Measurements from ENCODE around the gene TTLL10. TPM values are rescaled to one million over a fixed set of nuclear protein-coding genes. Genes with fewer than 3 reads are reported as not detected.
A peak's percentile ranks its signal among the peaks of the same experiment; 100 is the strongest.

The TTLL10 gene
- total RNA-seq, 1 donor from 2014 or later, result not detected

GRCh38 chr1:1208713-1209433 is 35.2 kb downstream of the TTLL10 start:
- Mint-ChIP-seq H3K9me3 (ENCODE audit: unreplicated experiment) (no peaks in the 10 kb centered on the region), H3K27me3 (ENCODE audit: unreplicated experiment) (peaks cover 6% of the 10 kb centered on the region), H3K4me1 (ENCODE audit: unreplicated experiment) (no peaks in the 10 kb centered on the region), H3K36me3 (ENCODE audit: low read depth, unreplicated experiment) (no peaks in the 10 kb centered on the region), H3K4me3 (ENCODE audit: unreplicated experiment) (no peak overlapping the region), H3K27ac (ENCODE audit: unreplicated experiment) (no peak overlapping the region)
- DNase-seq (ENCODE audit: low spot score), result peak; percentile 2
- TF ChIP-seq, protein P1, sequence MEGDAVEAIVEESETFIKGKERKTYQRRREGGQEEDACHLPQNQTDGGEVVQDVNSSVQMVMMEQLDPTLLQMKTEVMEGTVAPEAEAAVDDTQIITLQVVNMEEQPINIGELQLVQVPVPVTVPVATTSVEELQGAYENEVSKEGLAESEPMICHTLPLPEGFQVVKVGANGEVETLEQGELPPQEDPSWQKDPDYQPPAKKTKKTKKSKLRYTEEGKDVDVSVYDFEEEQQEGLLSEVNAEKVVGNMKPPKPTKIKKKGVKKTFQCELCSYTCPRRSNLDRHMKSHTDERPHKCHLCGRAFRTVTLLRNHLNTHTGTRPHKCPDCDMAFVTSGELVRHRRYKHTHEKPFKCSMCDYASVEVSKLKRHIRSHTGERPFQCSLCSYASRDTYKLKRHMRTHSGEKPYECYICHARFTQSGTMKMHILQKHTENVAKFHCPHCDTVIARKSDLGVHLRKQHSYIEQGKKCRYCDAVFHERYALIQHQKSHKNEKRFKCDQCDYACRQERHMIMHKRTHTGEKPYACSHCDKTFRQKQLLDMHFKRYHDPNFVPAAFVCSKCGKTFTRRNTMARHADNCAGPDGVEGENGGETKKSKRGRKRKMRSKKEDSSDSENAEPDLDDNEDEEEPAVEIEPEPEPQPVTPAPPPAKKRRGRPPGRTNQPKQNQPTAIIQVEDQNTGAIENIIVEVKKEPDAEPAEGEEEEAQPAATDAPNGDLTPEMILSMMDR (IDR thresholded peaks at IDR 0.05; ENCODE audit: unreplicated experiment), result no peak

- Mint-ChIP-seq H3K36me3 (ENCODE audit: low read depth, unreplicated experiment) (no peaks in the 10 kb centered on the region), H3K27me3 (ENCODE audit: unreplicated experiment) (peaks cover 6% of the 10 kb centered on the region), H3K9me3 (ENCODE audit: unreplicated experiment) (no peaks in the 10 kb centered on the region), H3K4me3 (ENCODE audit: unreplicated experiment) (no peak overlapping the region), H3K27ac (ENCODE audit: unreplicated experiment) (no peak overlapping the region), H3K4me1 (ENCODE audit: unreplicated experiment) (no peaks in the 10 kb centered on the region)
- TF ChIP-seq, protein P1 (IDR thresholded peaks at IDR 0.05; ENCODE audit: unreplicated experiment), result no peak
- peak; percentile 5 for DNase-seq (ENCODE audit: low spot score)
Observed at GRCh38 chr1:1210726-1211540, 37.3 kb downstream of the TTLL10 start.

- Mint-ChIP-seq H3K27ac (ENCODE audit: unreplicated experiment) (no peak overlapping the region), H3K36me3 (ENCODE audit: low read depth, unreplicated experiment) (peaks cover 4% of the 10 kb centered on the region), H3K9me3 (ENCODE audit: unreplicated experiment) (no peaks in the 10 kb centered on the region), H3K27me3 (ENCODE audit: unreplicated experiment) (peaks cover 8% of the 10 kb centered on the region), H3K4me3 (ENCODE audit: unreplicated experiment) (no peak overlapping the region), H3K4me1 (ENCODE audit: unreplicated experiment) (no peaks in the 10 kb centered on the region)
- TF ChIP-seq, protein P1 (IDR thresholded peaks at IDR 0.05; ENCODE audit: unreplicated experiment), result no peak
- peak; percentile 3 for DNase-seq (ENCODE audit: low spot score)
Observed at GRCh38 chr1:1211541-1212441, 38.1 kb downstream of the TTLL10 start.

DNA sequence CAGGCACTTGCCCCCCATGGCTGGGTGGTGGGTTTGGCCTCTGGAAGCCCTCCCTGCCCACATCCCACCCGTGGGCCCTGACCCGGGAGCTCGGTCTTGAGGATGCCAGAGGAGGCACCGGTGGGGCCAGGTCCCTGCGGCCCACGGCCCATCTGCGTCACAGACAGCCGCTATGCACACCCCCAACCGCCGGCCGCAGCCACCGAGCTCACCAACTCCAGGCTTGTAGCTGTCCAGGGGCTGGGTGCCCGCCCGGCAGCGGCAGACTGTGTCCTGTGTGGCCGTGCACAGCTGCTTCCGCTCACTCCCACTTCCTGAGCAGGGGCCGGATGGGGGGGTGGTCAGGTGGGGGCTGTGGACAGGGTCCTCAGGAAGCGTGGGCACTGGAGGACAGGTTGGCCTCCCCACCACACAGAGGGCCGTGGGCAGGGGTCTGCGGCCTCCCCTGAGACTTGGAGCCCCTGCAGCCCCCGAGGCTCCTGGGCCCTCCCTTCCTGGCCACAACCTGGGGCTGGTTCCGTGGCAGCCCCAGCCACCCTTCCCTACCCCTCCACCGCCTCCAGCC is 39.2 kb downstream of the TTLL10 start:
- H3K27ac Mint-ChIP-seq (ENCODE audit: unreplicated experiment), result no peak overlapping the region
- TF ChIP-seq, protein P1 (IDR thresholded peaks at IDR 0.05; ENCODE audit: unreplicated experiment), result no peak
- H3K9me3 Mint-ChIP-seq (ENCODE audit: unreplicated experiment), result no peaks in the 10 kb centered on the region
- H3K36me3 Mint-ChIP-seq (ENCODE audit: low read depth, unreplicated experiment), result peaks cover 5% of the 10 kb centered on the region
- H3K27me3 Mint-ChIP-seq (ENCODE audit: unreplicated experiment), result peaks cover 9% of the 10 kb centered on the region
- DNase-seq (ENCODE audit: low spot score), result no peak
- no peaks in the 10 kb centered on the region for H3K4me1 Mint-ChIP-seq (ENCODE audit: unreplicated experiment)
- no peak overlapping the region for H3K4me3 Mint-ChIP-seq (ENCODE audit: unreplicated experiment)

Measured in endothelial cell (in vitro differentiated cells).